ENCODE data around the gene EPB41. TPM values are rescaled to one million over a fixed set of nuclear protein-coding genes. Genes with fewer than 3 reads are reported as not detected.

EPB41 gene
- total RNA-seq, 6 donors from 2014 or later = 43.5 to 109 (median 51.9) TPM

GRCh38 chr1:28925350-28925891 lies 11.1 kb downstream of the EPB41 start:
- H3K36me3 ChIP-seq = no peaks in the 10 kb centered on the region
- TF ChIP-seq CTCF (IDR thresholded peaks at IDR 0.05) = no peak
- no peak for TF ChIP-seq POLR2AphosphoS5 (IDR thresholded peaks at IDR 0.05)
- H3K9me3 ChIP-seq = no peaks in the 10 kb centered on the region
- H3K27ac ChIP-seq = peak overlapping the region in 1 of 4 donors; percentile 81
- no peak overlapping the region for H3K4me3 ChIP-seq
- ATAC-seq (ENCODE audit: low FRiP score in 2 of 2) = no peak
- no peak for DNase-seq
- H3K4me1 ChIP-seq = peaks cover 26 to 31% (median 29%) of the 10 kb centered on the region in 4 donors
- H3K27me3 ChIP-seq = no peaks in the 10 kb centered on the region
- WGBS, 2 donors = 87 to 96% methylated on average over 4 of the region's 4 CpGs

- H3K9me3 ChIP-seq = no peaks in the 10 kb centered on the region
- TF ChIP-seq POLR2AphosphoS5 (IDR thresholded peaks at IDR 0.05) (peak in 1 of 2 donors; percentile 44), POLR2A (IDR thresholded peaks at IDR 0.05) (no peak), EP300 (IDR thresholded peaks at IDR 0.05) (no peak), CTCF (IDR thresholded peaks at IDR 0.05) (no peak)
- no peaks in the 10 kb centered on the region for H3K36me3 ChIP-seq
- H3K4me1 ChIP-seq = peaks cover 26 to 31% (median 29%) of the 10 kb centered on the region in 4 donors
- peak overlapping the region; percentile 39 to 81 (median 69) for H3K27ac ChIP-seq
- H3K27me3 ChIP-seq = no peaks in the 10 kb centered on the region
- ATAC-seq (ENCODE audit: low FRiP score in 2 of 2) (peak; percentile 74 to 81), DNase-seq (peak in 1 of 2 donors; percentile 28)
- WGBS, 2 donors = 21 to 24% methylated on average over 2 of the region's 2 CpGs
- peak overlapping the region in 1 of 4 donors; percentile 15 for H3K4me3 ChIP-seq
Measured at GRCh38 chr1:28926629-28927265, 12.4 kb downstream of the EPB41 start.

- Histone ChIP-seq H3K27me3 (no peaks in the 10 kb centered on the region), H3K9me3 (no peaks in the 10 kb centered on the region), H3K4me1 (peaks cover 26 to 31% (median 29%) of the 10 kb centered on the region in 4 donors), H3K36me3 (no peaks in the 10 kb centered on the region), H3K4me3 (peak overlapping the region in 1 of 4 donors; percentile 15), H3K27ac (peak overlapping the region; percentile 24 to 81 (median 65))
- 42 to 44% methylated on average over 3 of the region's 3 CpGs for WGBS, 2 donors
- no peak for ATAC-seq (ENCODE audit: low FRiP score in 2 of 2)
- no peak for DNase-seq
- TF ChIP-seq EP300 (IDR thresholded peaks at IDR 0.05) (no peak), POLR2A (IDR thresholded peaks at IDR 0.05) (no peak), POLR2AphosphoS5 (IDR thresholded peaks at IDR 0.05) (no peak), CTCF (IDR thresholded peaks at IDR 0.05) (no peak)
Measured at GRCh38 chr1:28927266-28927647, 12.9 kb downstream of the EPB41 start.

GRCh38 chr1:28927648-28928313 lies 13.4 kb downstream of the EPB41 start:
- peak overlapping the region; percentile 24 to 81 (median 65) for H3K27ac ChIP-seq

GRCh38 chr1:28928314-28928941 lies 14.1 kb downstream of the EPB41 start:
- no peaks in the 10 kb centered on the region for H3K9me3 ChIP-seq
- peaks cover 26 to 31% (median 29%) of the 10 kb centered on the region in 4 donors for H3K4me1 ChIP-seq
- no peak overlapping the region for H3K4me3 ChIP-seq
- no peaks in the 10 kb centered on the region for H3K36me3 ChIP-seq
- WGBS, 2 donors = 46 to 49% methylated on average over 2 of the region's 2 CpGs
- H3K27me3 ChIP-seq = no peaks in the 10 kb centered on the region
- DNase-seq (no peak), ATAC-seq (ENCODE audit: low FRiP score in 2 of 2) (no peak)
- TF ChIP-seq POLR2A (IDR thresholded peaks at IDR 0.05) (no peak), EP300 (IDR thresholded peaks at IDR 0.05) (no peak), CTCF (IDR thresholded peaks at IDR 0.05) (no peak), POLR2AphosphoS5 (IDR thresholded peaks at IDR 0.05) (no peak)
- H3K27ac ChIP-seq = peak overlapping the region in 3 of 4 donors; percentile 24 to 81 (median 80)

More at GRCh38 chr1:28927648-28928313, 13.4 kb downstream of the EPB41 start:
- H3K9me3 ChIP-seq = no peaks in the 10 kb centered on the region
- no peaks in the 10 kb centered on the region for H3K27me3 ChIP-seq
- 29 to 48% methylated on average over 1 of the region's 1 CpG for WGBS, 2 donors
- ATAC-seq (ENCODE audit: low FRiP score in 2 of 2) = no peak
- H3K36me3 ChIP-seq = no peaks in the 10 kb centered on the region
- TF ChIP-seq POLR2AphosphoS5 (IDR thresholded peaks at IDR 0.05) = no peak
- TF ChIP-seq EP300 (IDR thresholded peaks at IDR 0.05) = no peak
- H3K4me1 ChIP-seq = peaks cover 26 to 31% (median 29%) of the 10 kb centered on the region in 4 donors
- H3K4me3 ChIP-seq = no peak overlapping the region
- no peak for DNase-seq
